Osteoblast (primary cell): ENCODE results near the gene CERS5. TPM values are rescaled to one million over a fixed set of nuclear protein-coding genes. Genes with fewer than 3 reads are reported as not detected.

Experiments
- DNase-seq: peaks from one replicate; pipeline ENCODE4 v3.0.0; 2011; ENCODE audit warnings: low spot score, mixed read lengths; ENCODE audit not compliant: insufficient read length; ENCODE audit errors: missing footprints
- H2AFZ ChIP-seq: 2 replicates; pipeline ENCODE4 v1.6.0; 2011; ENCODE audit warnings: mild to moderate bottlenecking, low read length
- H3K27ac ChIP-seq: 2 replicates; pipeline ENCODE4 v1.5.1; 2011; ENCODE audit warnings: mild to moderate bottlenecking, low read depth, low read length, moderate library complexity
- H3K27me3 ChIP-seq: 2 replicates; pipeline ENCODE4 v1.6.0; 2012; ENCODE audit warnings: mild to moderate bottlenecking, control low read depth, inconsistent platforms, low read length, moderate library complexity; ENCODE audit not compliant: insufficient read depth
- H3K36me3 ChIP-seq: 2 replicates; pipeline ENCODE4 v1.5.1; 2011; ENCODE audit warnings: mild to moderate bottlenecking, low read length, control low read depth, moderate library complexity; ENCODE audit not compliant: insufficient read depth
- H3K4me1 ChIP-seq: 2 replicates; pipeline ENCODE4 v1.5.1; 2011; ENCODE audit warnings: mild to moderate bottlenecking, low read length, control low read depth, moderate library complexity; ENCODE audit not compliant: insufficient read depth
- H3K4me2 ChIP-seq: 2 replicates; pipeline ENCODE4 v1.6.0; 2011; ENCODE audit warnings: mild to moderate bottlenecking, low read length; ENCODE audit not compliant: insufficient read depth
- H3K4me3 ChIP-seq: fragments of 200-600 bp; sonication (generic); 3 replicates; pipeline ENCODE4 v1.5.1; 2012; ENCODE audit warnings: mild to moderate bottlenecking, low read length, inconsistent platforms; ENCODE audit not compliant: insufficient read depth
- H3K79me2 ChIP-seq: 2 replicates; pipeline ENCODE4 v1.6.0; 2012; ENCODE audit warnings: mild to moderate bottlenecking, low read length, control low read depth, inconsistent platforms; ENCODE audit not compliant: insufficient read depth
- H3K9me3 ChIP-seq: 2 replicates; pipeline ENCODE4 v1.5.1; 2011; ENCODE audit warnings: low read depth, low read length, control low read depth
- H4K20me1 ChIP-seq: 2 replicates; pipeline ENCODE4 v1.6.0; 2012; ENCODE audit warnings: mild to moderate bottlenecking, low read length, control low read depth; ENCODE audit not compliant: insufficient read depth
- total RNA-seq: library from RNA; depleted of rRNA; stranded (reverse); fragments of >200 nt; gene quantifications from 2 replicates; pipeline ENCODE4 v1.2.3, GENCODE V29; 2012
- TF ChIP-seq, protein P1 (sequence below): IDR thresholded peaks from 2 replicates; pipeline ENCODE4 v1.5.1; 2011; ENCODE audit warnings: mild to moderate bottlenecking, low read depth, low read length, moderate library complexity; ENCODE audit errors: extremely low read depth

The CERS5 gene
- total RNA-seq, 1 donor, result 33.7 TPM

DNA sequence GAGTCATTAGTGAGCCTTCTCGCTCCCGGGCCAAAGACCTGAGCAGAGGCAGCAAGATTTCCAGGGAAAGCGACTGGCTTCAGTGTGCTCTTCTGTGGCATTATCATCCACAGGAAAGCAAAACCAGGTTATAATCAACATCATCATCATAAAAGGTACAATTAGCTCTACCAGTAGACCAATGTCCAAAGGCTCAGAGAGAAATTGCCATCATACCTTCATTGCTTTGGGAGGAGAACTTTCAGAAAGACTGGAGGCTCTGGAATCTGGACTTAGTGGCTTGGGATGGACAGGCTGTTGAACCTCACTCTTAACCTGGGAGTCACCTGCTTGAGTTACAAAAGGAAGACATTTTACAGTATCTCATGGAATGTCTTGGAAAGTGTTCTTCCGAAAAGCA, 25.1 kb upstream of the CERS5 start:
- peaks cover 36% of the 10 kb centered on the region for H3K79me2 ChIP-seq
- peaks cover 53% of the 10 kb centered on the region for H3K4me1 ChIP-seq
- no peak overlapping the region for H3K4me2 ChIP-seq
- H2AFZ ChIP-seq, result no peak overlapping the region
- H4K20me1 ChIP-seq, result no peaks in the 10 kb centered on the region
- H3K27me3 ChIP-seq, result no peaks in the 10 kb centered on the region
- no peaks in the 10 kb centered on the region for H3K9me3 ChIP-seq
- H3K27ac ChIP-seq, result peak overlapping the region; percentile 77
- H3K36me3 ChIP-seq, result peaks cover 64% of the 10 kb centered on the region
- no peak overlapping the region for H3K4me3 ChIP-seq
- no peak for DNase-seq
- TF ChIP-seq, protein P1, sequence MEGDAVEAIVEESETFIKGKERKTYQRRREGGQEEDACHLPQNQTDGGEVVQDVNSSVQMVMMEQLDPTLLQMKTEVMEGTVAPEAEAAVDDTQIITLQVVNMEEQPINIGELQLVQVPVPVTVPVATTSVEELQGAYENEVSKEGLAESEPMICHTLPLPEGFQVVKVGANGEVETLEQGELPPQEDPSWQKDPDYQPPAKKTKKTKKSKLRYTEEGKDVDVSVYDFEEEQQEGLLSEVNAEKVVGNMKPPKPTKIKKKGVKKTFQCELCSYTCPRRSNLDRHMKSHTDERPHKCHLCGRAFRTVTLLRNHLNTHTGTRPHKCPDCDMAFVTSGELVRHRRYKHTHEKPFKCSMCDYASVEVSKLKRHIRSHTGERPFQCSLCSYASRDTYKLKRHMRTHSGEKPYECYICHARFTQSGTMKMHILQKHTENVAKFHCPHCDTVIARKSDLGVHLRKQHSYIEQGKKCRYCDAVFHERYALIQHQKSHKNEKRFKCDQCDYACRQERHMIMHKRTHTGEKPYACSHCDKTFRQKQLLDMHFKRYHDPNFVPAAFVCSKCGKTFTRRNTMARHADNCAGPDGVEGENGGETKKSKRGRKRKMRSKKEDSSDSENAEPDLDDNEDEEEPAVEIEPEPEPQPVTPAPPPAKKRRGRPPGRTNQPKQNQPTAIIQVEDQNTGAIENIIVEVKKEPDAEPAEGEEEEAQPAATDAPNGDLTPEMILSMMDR, result no peak

DNA sequence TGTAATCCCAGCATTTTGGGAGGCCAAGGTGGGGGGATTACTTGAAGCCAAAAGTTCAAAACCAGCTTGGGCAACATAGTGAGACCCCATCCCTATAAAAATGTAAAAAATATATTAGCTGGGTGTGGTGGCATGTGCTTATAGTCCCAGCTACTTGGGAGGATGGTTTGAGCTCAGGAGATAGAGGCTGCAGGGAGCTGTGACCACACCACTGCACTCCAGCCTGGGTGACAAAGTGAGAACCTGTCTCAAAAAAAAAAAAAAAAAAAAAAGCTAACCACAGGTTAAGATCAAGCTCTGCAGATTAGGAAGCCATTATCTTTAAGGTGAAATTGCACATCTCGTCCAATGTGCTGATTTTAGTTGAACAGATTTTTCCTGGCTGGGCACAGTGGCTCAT, 23.7 kb upstream of the CERS5 start:
- no peak overlapping the region for H3K4me3 ChIP-seq
- no peak for DNase-seq
- peaks cover 53% of the 10 kb centered on the region for H3K4me1 ChIP-seq
- H2AFZ ChIP-seq, result no peak overlapping the region
- H3K27ac ChIP-seq, result peak overlapping the region; percentile 4
- H3K4me2 ChIP-seq, result no peak overlapping the region
- no peaks in the 10 kb centered on the region for H3K27me3 ChIP-seq
- peaks cover 26% of the 10 kb centered on the region for H3K79me2 ChIP-seq
- TF ChIP-seq, protein P1, result no peak
- H3K9me3 ChIP-seq, result no peaks in the 10 kb centered on the region
- no peaks in the 10 kb centered on the region for H4K20me1 ChIP-seq
- H3K36me3 ChIP-seq, result peaks cover 50% of the 10 kb centered on the region

DNA sequence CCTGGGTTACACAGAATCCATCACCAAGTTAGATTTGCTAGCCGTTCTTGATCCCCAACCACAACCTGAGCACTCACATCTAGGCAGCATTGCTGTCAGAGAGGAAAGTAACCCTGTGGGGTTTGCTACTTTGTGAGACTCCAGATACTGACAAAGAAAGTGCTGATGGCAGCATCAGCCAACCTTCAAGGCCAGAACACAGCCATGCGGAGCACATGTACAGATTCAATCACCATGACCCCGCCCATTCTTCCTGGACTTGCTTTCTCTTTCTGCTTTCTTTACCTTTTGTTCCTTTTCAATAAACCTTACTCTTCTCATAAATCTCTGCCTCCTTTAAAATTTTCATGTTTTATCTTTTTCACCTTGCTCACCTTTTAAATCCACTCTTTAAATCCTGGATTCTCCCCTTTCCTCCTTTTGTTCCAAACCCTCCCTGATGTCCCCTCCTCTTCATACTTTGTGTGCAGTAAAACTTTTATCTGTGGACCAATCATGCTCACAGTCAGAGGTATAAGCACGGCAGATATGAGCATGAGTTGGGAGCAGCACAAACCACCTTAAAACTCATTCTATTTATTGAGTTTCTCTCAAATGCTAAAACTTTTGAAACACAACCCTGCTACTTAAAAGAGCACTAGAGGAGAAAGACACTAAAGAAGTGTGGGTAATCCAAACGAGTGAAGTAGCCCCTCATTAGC, 21.9 kb upstream of the CERS5 start:
- Histone ChIP-seq H3K4me2 (no peak overlapping the region), H4K20me1 (no peaks in the 10 kb centered on the region), H3K79me2 (peaks cover 40% of the 10 kb centered on the region), H3K9me3 (no peaks in the 10 kb centered on the region), H3K36me3 (peaks cover 50% of the 10 kb centered on the region), H3K27me3 (no peaks in the 10 kb centered on the region), H3K4me1 (peaks cover 66% of the 10 kb centered on the region), H3K27ac (peak overlapping the region; percentile 97), H2AFZ (no peak overlapping the region), H3K4me3 (no peak overlapping the region)
- no peak for DNase-seq
- TF ChIP-seq, protein P1, result no peak

DNA sequence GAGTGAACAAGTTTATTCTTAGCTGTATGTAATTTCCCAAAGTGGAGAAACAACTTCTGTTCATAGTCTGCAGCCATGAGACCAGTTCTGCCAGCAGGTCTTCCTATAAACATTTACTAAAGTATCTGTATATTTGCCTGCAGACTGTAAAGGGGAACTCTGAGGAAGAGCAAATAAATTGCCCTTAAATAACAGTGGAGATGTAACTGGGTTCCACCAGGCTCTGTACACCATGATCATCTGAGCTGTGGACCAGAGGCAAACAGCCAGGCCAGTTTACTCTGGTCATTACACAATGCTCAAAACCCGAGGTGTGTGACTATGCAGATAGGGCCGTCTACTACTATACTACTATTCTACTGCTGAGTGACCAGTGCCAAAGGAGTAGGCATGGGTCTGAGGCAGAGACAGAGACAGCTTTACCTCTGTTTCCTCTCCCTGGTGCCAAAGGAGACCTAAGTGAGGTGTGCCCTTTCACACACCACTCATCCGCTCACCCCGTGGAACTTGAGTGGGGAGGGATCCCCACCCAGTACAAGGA, 21.1 kb upstream of the CERS5 start:
- Histone ChIP-seq H3K36me3 (peaks cover 57% of the 10 kb centered on the region), H3K4me1 (peaks cover 70% of the 10 kb centered on the region)

More for the DNA sequence above, 21.1 kb upstream of the CERS5 start:
- H4K20me1 ChIP-seq, result no peaks in the 10 kb centered on the region
- no peaks in the 10 kb centered on the region for H3K9me3 ChIP-seq
- H3K4me3 ChIP-seq, result no peak overlapping the region
- TF ChIP-seq, protein P1, result no peak
- no peak overlapping the region for H2AFZ ChIP-seq
- peak; percentile 69 for DNase-seq
- no peaks in the 10 kb centered on the region for H3K27me3 ChIP-seq
- H3K27ac ChIP-seq, result peak overlapping the region; percentile 97
- H3K79me2 ChIP-seq, result peaks cover 44% of the 10 kb centered on the region
- H3K4me2 ChIP-seq, result no peak overlapping the region
